SH-SY5Y (cell line): Measurements from ENCODE around the gene LARP4.

Experiments
- GATA2 ChIP-seq: IDR thresholded peaks from 2 replicates; pipeline ENCODE4 v1.6.1; 2011; ENCODE audit warnings: mild to moderate bottlenecking, low read depth, low read length
- GATA3 ChIP-seq: IDR thresholded peaks from 2 replicates; pipeline ENCODE4 v1.6.1; 2011; ENCODE audit warnings: low read depth, mild to moderate bottlenecking, low read length, moderate library complexity

DNA sequence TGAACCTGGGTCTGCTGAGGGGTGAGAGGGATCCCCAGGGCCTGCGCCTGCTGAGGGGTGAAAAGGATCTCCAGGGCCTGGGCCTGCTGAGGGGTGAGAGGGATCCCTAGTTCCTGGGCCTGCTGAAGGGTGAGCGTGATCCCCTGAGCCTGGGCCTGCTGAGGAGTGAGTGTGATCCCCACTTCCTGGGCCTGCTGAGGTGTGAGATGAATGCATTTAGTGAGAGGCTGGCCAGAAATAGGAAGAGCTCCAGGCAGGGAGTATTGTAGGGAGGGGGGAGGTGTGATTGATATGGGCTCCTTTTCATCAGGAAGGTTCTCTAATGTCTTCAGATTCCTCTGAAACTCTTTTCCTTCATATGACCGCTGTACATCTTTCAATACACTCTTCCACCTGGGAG lies 47.3 kb upstream of the LARP4 start:
- TF ChIP-seq GATA2 (no peak), GATA3 (no peak)
